Glomerular visceral epithelial cell (primary cell): Measurements from ENCODE around the gene RAPGEF5.

ENCODE experiments used
- DNase-seq: peaks from one replicate; pipeline ENCODE4 v3.0.0-alpha.2; 2016; ENCODE audit errors: extremely low spot score

Gene RAPGEF5

DNA sequence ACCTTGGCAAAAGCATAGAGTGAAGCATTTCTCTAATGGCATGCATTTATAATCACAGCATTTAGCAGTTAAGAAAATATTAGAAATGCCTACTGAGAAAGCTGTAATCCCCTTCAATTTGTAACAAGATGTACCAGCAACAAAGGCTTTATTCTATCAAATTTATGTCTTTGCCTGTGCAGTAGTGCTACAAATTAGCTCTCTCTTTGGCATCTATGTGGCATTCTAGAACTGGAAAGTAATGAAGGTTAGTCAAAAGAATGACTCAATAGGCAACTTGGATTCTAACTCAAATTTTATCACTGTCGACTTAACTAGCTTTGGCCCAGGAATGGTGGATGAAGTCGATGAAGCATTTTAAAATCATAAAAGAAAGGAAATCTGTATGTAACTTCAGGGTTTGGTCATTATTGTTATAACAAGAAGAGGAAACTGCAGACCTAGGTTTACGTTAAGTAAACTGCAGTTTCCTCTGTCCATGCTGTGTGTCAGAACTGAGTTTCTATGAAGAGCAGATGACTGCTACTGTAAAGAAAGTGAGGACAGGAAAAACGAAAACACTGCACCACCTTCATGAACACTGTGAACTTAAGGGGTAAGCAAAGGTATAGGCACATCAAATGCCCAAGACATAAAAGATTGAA is 140.0 kb downstream of the RAPGEF5 start:
- DNase-seq: no peak

DNA sequence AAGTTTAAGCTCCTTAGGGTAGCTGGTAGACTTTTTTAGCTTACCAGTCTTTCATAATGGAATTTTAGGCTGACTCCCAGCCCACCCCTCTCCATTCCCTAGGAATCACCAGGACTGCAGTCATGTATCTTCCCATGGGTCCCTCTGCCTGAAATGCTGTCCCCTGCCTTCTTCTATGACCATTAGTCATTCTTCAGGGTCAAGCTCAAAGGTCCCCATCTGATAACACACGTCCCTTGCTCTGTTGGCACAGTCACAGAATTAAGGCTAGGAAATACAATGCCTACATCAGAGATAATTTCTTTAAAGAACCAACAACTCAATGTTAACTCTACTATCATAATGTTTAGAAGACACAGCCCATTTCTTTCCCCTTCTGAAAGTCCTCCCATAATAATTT is 140.6 kb downstream of the RAPGEF5 start:
- DNase-seq: no peak

DNA sequence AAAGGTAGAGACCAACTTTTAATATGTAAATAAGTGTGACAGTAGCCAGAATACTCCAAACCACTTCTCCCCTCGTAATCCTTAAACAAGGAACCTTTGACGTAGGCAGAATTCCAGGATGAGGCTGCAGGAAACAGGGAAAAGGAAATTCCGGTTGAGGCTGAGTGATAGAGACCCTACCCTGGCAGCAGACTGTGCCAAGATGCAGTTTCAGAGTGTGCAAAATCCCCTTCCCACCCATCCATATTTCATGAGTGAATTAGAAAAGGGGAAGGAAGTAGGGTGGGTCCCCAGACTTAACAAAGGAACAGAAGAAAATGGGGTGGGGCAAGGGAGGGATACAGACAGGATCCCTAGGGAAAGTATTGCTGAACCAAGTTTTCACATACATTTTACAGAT is 143.0 kb downstream of the RAPGEF5 start:
- no peak for DNase-seq

DNA sequence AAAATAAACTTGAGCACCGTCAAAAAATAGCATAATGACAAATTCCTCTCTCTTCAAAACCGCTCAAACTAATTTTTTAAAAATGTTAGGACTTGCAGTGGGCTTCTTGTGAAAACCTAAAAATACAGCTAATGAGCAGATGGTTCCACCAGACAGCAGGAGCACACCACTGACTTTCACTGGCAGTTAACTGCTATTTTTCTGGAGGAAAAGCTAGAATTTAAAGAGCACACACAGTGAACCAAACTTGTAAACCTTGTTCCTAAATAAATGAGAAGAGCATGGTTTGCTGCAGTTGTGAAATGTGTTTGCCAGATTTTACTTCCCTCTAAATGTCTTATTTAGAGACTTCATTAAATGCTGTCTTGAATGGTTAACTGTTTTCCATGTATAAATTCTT is 143.9 kb downstream of the RAPGEF5 start:
- DNase-seq: no peak

DNA sequence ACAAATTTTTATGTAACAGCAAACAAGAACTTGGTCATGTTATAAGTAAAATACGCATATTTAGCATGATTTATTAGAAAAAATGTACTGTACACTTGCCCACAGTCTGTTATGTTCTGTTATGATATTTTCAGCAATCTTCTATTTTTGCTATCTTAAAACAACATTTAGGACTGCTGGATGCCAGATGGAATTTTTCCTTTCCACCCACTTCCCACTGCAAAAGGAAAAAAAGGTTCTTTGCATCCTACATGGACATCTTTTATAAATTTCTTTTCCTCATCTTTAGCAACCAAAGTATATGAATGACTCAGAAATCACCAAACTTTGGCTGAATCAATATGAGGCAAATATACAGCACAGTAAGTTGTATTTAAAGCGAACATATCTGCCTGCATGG is 146.0 kb downstream of the RAPGEF5 start:
- no peak for DNase-seq

DNA sequence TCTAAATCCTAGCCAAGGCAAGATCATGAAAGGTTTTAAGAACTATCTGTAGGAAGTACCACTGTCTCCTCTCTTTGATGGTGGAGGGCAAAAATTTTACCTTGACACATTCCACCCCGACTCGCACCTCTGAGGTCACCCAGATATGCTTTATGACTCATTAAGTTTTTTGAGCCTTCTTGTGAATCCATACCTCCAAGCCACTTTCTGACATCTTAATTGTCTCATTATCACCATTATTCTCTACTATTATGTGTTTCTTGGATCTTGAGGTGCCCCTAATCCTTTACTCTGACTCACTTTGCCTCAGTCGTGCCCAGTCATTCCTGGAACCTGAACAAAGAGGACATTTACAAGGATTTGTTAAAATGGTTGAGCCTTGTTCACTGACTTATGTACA is 146.6 kb downstream of the RAPGEF5 start:
- DNase-seq: no peak

DNA sequence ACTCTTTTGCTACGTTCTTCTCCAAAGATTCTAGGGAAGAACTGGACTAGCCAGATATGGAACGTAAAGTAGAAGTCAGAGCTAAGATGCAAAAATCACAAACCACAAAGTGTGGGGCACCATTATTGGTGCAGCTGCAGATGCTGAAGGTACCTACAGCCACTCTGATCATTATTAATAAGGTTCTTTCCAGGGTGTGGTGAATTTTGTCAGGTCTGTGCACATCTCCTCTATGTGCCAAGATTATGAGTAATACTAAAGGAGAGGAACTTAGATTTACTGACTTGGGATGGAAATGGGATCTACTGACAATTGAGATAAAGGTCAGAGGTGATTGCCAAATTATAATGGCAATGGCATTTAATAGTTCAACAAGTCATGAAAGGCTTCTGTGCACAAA is 148.2 kb downstream of the RAPGEF5 start:
- DNase-seq: no peak

DNA sequence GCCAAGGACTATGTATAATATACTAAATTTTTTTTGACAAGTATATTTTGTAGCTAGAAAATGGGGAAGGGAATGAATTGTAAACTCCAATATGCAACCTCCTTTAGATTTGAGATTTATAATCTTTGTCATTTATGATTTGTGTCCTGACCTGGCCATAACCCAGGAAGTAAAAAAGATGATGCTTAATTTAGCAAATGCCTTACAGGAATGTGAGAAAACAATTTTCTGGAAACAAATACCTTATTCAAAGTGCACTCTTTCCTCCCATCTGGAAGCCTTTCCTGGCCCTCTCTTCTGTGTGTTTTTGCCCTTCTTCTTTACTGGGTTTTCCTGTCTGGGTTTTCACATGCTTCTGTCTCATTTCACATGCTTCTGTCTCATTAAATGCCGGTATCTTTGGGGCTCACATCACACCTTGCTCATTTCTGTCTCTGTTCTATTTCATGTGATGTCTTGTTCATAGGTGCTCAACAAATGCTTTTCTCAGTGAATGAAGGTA is 149.2 kb downstream of the RAPGEF5 start:
- no peak for DNase-seq

DNA sequence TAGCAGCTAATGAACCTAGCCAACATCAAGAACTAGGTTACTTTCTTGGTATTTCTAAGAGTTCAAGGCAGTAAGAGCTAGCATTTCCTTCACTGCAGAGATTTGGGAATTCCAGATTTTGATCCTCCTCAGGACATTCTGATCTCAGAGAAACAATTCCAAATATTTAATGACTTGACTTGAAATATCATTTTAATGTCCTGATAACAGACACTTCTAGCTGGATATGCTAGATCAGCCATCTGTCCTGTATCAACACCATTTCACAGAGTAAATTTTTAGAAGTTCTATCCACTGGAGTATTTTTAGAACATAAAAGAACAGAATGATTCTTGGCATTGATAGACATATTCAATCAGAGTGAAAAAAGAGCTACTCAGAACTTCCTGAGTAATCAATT is 151.3 kb downstream of the RAPGEF5 start:
- no peak for DNase-seq

DNA sequence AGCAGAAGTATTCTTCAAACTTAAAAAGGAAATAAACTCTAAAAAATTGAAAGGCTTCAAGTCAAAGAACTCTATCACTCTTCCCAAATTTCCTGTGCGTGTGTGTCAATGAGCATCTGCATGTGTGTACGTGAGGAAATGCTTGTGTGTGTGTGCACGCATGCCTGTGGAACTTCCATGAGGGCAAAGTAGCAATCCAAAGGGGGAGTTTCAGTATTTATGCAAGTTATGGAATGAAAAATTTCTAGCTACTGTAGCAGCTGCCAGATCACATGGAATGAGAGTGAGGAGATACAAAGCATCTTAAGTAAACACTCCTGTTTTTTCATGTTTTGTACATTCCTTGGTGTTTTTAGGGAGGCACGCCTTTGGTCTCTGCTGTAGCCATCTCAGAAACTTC is 152.6 kb downstream of the RAPGEF5 start:
- no peak for DNase-seq

DNA sequence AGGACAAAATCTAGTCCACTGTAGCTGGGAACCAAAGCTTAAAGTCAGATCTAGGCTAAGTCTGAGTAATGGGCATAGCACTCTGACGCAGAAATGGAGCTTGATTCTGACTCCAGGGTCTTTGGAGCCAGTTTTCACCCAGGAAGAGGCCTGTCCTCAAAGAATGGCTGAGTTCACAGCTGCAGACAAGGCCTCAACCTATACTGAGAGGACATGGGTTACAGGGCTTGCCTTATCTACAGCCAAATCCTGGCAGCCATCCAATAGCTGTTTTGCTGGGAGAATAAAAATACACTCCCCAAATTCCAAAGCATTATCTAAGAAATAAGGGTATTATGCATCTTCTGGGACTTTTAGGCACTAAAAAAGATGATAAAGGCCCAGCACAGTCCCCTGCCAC is 154.8 kb downstream of the RAPGEF5 start:
- DNase-seq: no peak

DNA sequence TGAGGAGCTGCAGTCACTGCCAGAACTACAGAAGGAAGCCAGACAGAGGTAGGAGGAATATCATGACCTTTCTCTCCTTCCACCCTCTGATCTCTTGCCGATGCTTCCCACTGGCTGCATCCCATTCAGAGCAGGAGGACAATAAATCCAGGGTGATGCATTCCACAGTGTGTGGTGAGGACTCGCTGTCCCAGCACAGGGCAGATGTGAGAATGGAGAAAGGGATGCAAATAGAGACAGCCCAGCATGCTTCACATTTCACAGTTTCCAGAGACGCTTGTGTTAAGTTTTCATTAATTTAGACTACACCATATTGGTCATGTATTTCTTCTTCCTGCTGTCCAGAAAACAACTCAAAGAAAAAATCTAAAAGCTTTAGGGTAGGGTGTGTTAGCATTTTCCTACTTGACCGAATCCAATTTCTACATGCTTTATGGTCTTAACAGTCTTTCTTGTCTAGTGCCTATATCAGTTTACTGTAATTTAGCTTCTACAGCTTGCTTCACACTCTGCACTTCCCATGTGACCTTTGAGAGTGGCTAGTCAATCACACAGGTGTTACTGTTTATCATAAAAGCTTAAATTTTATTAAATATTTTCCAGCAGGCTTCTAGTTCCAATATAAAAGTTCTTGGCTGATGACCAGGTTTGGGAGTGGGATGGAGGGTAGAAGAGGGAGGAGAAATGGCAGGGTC is 155.6 kb downstream of the RAPGEF5 start:
- DNase-seq: no peak

DNA sequence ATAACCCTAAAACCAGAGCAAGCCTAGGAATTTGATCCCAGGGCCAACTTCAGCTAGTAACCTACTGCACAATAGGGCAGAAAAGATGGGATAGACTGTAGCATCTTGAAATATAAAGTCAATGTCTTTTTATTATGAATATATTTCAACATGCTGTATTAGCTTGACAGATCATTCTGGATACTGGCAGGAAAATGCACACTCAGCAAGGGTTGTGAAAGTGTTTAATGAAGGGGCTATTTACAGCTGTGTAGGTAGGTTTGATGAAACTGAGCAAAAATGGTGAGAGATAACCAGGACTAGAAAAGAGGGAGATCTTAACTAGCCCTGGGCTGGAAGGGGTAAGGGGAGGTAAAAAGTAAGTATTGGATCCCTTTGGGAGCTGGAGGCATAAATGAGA is 156.2 kb downstream of the RAPGEF5 start:
- DNase-seq: no peak

DNA sequence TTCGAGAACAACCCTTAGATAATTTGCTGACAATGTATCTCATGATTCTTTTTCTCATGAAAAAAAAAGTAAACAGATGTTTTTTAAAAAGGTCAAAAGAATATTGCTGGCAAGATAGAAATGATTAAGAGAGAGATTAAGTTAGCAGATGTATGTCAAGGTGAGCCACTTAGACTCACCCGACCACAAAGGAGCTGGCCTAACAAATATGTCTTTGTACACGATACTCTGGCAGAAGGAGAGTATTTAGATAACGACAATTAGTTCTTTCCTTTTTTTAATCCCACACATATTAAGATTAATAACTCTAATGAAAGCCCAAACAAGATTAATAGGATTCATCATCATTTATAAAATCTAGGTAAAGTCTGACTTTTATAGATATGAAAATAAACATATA is 156.7 kb downstream of the RAPGEF5 start:
- DNase-seq: no peak

DNA sequence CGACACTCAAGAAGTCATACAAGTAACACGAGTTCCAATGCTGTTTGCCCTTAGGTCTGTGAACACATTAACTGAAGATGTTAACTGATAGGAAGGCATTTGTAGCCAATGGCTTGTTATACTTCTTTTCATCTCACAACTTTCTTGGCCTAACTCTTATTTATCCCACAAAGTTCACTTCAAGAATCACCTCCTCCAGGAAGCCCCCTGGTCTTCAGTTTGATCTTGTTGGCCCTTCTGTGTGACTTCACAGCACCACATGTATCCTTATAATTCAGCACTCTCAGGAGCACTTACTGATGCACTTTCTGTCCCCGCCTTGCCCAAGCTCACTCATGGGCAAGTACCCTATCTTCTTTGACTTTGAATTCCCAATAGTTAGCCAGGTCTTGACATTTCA is 159.6 kb downstream of the RAPGEF5 start:
- DNase-seq: no peak

DNA sequence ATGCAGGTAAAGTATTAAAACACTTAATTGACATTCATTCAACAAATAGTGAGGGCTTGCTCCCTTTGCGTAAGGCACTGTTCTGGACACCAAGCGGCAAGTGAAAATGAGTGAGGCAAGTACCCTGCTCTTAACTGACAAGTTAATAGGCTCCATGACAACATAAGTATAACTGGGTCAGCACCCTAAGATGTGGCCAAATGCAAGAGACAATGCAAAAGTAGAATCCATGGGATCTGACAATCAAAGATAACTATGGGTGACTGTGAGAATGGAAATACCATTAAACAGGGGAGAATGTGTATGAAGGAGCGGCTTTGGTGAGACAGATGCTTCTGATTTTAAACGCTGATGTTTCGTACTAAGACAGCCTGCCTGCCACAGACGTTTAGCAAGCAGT is 160.5 kb downstream of the RAPGEF5 start:
- DNase-seq: no peak

DNA sequence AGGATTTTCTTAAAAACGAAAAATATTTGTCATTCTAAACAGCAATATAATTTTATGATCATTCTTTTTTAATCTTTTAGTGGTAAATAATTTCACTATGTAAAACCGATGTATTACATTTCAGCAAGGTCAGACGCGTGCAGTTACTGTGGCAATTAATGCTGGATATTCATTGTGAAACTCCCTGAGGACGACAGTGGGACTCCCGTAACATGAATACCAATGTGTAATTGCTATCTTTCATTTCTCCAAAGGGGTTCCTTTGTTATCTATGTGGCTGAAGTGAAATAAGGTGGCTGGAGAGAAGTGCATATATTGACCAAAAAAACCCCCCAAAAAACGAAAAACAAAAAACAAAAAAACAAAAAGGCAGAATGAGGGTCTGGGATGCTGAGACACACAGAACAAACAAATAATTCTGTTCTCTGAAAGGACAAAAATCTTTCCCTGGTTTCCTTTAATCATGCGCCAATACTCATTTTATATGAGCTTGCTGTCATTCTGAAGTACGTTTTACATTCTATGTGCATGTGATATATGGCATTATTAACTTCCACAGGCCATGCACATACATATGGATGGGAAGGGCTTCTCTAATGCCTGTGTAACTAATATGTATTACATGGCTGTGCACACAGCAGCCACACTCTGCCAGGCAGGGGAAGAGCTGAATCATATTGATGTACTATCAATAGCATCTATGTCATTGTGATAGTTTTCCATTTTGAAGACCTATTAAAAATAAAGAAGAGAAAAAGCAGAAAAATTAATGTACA is 161.4 kb downstream of the RAPGEF5 start:
- no peak for DNase-seq

DNA sequence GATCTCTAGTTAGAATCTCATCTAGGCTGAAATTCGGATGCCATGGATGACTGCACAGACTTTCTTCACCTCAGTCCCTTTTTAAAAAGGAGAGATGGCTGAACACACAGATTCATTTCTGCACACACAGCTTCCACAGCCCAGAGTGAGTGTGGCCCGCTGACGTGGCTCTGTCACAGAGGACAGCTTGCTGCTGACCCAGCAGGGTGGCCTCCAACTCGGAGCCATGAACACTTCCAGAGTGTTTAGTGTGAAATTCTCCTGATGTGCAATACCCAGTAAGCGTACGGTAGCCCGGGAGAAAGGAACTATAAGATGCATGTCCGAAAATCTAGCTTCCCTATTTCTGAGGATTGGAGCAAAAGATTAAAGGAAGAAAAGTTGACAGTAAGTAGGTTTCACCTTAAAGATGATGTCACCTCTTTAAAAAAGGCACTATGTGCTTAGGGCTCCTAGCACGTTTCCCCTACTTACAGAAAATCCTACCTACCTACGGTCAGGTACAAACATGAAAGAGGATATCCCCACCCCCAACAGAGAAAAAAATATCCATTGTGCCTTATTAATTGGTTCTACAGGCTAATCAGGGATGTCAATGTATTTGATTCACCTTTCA is 162.2 kb downstream of the RAPGEF5 start:
- no peak for DNase-seq

DNA sequence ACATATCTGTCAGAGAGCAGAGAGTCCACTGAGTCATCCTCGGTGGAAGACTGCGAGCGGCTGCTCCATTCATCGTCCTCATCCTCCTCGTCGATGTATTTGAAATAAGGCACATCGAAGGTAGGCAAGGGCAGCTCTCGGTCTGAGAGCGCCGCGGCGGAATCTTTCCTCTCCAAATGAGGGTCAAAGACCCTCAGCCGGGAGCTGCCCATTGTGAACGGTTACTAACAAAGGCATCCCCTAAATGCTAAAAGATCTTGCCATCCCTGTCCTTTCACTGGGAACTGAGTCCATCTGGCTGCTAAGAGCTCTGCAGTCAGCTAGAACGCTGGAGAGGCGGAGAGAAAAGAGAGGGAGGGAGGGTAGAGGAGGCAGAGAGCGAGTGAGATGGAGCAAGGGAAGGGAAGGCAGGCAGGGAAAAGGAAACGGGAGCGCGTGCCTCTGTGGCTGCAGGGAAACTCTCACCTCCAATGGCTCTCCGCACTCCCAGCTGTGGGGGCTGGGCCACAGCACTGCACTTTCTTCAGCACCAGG is 163.4 kb downstream of the RAPGEF5 start:
- no peak for DNase-seq

DNA sequence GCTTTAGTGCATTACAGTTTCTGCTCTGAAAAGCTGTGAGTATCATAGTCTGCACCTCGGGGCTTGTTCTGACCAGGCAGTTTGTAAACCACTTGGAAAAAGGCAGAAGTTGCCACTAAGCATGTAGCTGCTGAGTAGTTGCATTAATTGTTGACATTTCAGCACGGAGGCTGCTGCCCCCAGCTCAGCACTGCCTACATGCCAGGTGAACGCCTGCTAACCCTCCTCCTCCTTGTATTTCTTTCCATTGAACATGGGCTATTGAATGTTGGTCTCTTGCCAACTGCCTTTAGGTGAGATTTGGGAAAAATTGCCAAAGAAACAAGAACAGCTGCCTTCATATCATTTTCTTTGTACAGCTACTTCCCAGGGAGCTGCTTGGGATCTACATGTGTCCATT is 164.2 kb downstream of the RAPGEF5 start:
- no peak for DNase-seq

DNA sequence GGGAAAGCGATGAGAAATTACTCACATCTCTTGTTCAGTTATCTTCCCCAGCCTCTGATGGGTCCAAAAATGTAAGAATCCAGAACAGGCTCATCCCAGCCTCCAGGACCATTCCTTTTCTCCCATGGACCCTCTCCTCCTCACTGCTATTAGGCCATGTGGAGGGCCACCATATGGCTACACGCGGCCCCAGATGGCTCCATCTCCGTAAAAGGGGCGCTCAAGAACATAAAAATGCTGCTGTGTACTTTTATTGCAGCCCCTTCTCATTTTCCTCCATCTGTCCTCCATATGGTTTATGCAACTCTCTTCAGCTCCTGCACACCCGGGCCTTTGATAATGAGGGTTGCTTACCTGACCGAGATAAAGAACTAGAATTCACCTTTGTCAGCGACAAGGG is 166.2 kb downstream of the RAPGEF5 start:
- no peak for DNase-seq

DNA sequence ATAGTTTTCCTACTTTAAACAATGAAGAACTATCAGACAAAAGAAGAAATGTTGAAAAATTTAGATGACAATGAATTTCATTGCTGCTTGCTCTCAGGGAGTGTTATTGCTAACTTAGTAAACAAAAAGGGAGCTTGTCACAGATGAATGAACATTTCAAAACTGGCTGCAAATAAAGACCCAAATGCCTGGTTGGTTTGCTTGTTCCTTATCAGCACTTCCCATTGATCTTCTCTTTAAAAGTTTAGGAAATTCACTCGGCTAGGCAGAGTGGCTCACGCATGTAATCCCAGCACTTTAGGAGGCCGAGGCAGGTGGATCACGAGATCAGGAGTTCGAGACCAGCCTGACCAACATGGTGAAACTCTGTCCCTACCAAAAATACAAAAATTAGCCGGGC is 167.2 kb downstream of the RAPGEF5 start:
- no peak for DNase-seq
